T-helper 2 cell treated with Interferon-gamma antibody and Interleukin-4, amounts not matched to agents 5 μg/mL and 100 μg/mL, for 36 hours (primary cell): ENCODE data around the gene PRSS22.
"Not testable (repeated sequence)": the region's sequence is repeated elsewhere in the genome, so short reads cannot be mapped to it uniquely, and the experiment has no call there.

Experiments
- DNase-seq: peaks from one replicate; pipeline ENCODE4 v3.0.0; 2021; ENCODE audit warnings: low spot score
- H3K27ac Mint-ChIP-seq: one replicate; pipeline ENCODE4 v1.8.0; 2021; ENCODE audit warnings: mild to moderate bottlenecking, mixed read lengths
- H3K27me3 Mint-ChIP-seq: one replicate; pipeline ENCODE4 v1.8.0; 2021; ENCODE audit warnings: low read depth, mixed read lengths
- H3K36me3 Mint-ChIP-seq: one replicate; pipeline ENCODE4 v1.8.0; 2021; ENCODE audit warnings: low read depth, mixed read lengths
- H3K4me1 Mint-ChIP-seq: one replicate; pipeline ENCODE4 v1.8.0; 2021; ENCODE audit warnings: low read depth, mixed read lengths
- H3K4me3 Mint-ChIP-seq: one replicate; pipeline ENCODE4 v1.8.0; 2022; ENCODE audit warnings: mild to moderate bottlenecking, moderate library complexity, mixed read lengths
- H3K9me3 Mint-ChIP-seq: one replicate; pipeline ENCODE4 v1.8.0; 2021; ENCODE audit warnings: mixed read lengths

Gene PRSS22

GRCh38 chr16:2857451-2858244 is at the start of gene PRSS22:
TSS of gene PRSS22 (minus strand) at chr16:2858170. CDS start at chr16:2858104, 66 bp downstream.
- peak within 1 kb of the TSS; percentile 70 for H3K4me3 Mint-ChIP-seq
- H3K27ac Mint-ChIP-seq, result no peak within 1 kb of the TSS
- peaks cover 8% of the 10 kb centered on the region for H3K27me3 Mint-ChIP-seq
- peaks cover 4% of the 10 kb centered on the region for H3K36me3 Mint-ChIP-seq
- H3K9me3 Mint-ChIP-seq, result peaks cover 14% of the 10 kb centered on the region
- no peak for DNase-seq
- H3K4me1 Mint-ChIP-seq, result peaks cover 3% of the 10 kb centered on the region

- H3K36me3 Mint-ChIP-seq, H3K27ac Mint-ChIP-seq, H3K4me3 Mint-ChIP-seq, H3K9me3 Mint-ChIP-seq, H3K27me3 Mint-ChIP-seq: not testable (repeated sequence)
- H3K4me1 Mint-ChIP-seq, result peaks cover 19% of the 10 kb centered on the region
- DNase-seq, result peak; percentile 51
Measured at GRCh38 chr16:2907084-2907753, 49.2 kb upstream of the PRSS22 start.

GRCh38 chr16:2905988-2906387 is 48.0 kb upstream of the PRSS22 start:
- Mint-ChIP-seq H3K4me1 (peaks cover 14% of the 10 kb centered on the region), H3K27ac (peak overlapping the region; percentile 62), H3K4me3 (peak overlapping the region; percentile 95), H3K9me3 (no peaks in the 10 kb centered on the region), H3K36me3 (no peaks in the 10 kb centered on the region), H3K27me3 (peaks cover 4% of the 10 kb centered on the region)
- no peak for DNase-seq

- peaks cover 2% of the 10 kb centered on the region for H3K27me3 Mint-ChIP-seq
- H3K27ac Mint-ChIP-seq, result peak overlapping the region; percentile 77
- H3K9me3 Mint-ChIP-seq, result no peaks in the 10 kb centered on the region
- H3K36me3 Mint-ChIP-seq, result no peaks in the 10 kb centered on the region
- peak; percentile 97 for DNase-seq
- peak overlapping the region; percentile 95 for H3K4me3 Mint-ChIP-seq
- H3K4me1 Mint-ChIP-seq, result peaks cover 14% of the 10 kb centered on the region
Measured at GRCh38 chr16:2905241-2905987, 47.4 kb upstream of the PRSS22 start.

- peak; percentile 26 for DNase-seq
- Mint-ChIP-seq H3K27me3 (no peaks in the 10 kb centered on the region), H3K4me3 (peak overlapping the region; percentile 95), H3K9me3 (no peaks in the 10 kb centered on the region), H3K36me3 (no peaks in the 10 kb centered on the region), H3K27ac (peak overlapping the region; percentile 92), H3K4me1 (peaks cover 14% of the 10 kb centered on the region)
Measured at GRCh38 chr16:2904922-2905240, 46.9 kb upstream of the PRSS22 start.

- no peaks in the 10 kb centered on the region for H3K36me3 Mint-ChIP-seq
- peak overlapping the region; percentile 92 for H3K27ac Mint-ChIP-seq
- peak; percentile 80 for DNase-seq
Measured at GRCh38 chr16:2904100-2904921, 46.3 kb upstream of the PRSS22 start.

GRCh38 chr16:2902337-2903130 is 44.6 kb upstream of the PRSS22 start:
- no peaks in the 10 kb centered on the region for H3K9me3 Mint-ChIP-seq

More at GRCh38 chr16:2904100-2904921, 46.3 kb upstream of the PRSS22 start:
- Mint-ChIP-seq H3K4me3 (peak overlapping the region; percentile 95), H3K9me3 (no peaks in the 10 kb centered on the region), H3K27me3 (no peaks in the 10 kb centered on the region), H3K4me1 (peaks cover 14% of the 10 kb centered on the region)

GRCh38 chr16:2900526-2901075 is 42.6 kb upstream of the PRSS22 start:
- DNase-seq, result no peak
- H3K4me1 Mint-ChIP-seq, result peaks cover 4% of the 10 kb centered on the region
- no peaks in the 10 kb centered on the region for H3K36me3 Mint-ChIP-seq
- no peak overlapping the region for H3K27ac Mint-ChIP-seq
- H3K4me3 Mint-ChIP-seq, result no peak overlapping the region
- no peaks in the 10 kb centered on the region for H3K27me3 Mint-ChIP-seq
- H3K9me3 Mint-ChIP-seq, result no peaks in the 10 kb centered on the region

More at GRCh38 chr16:2902337-2903130, 44.6 kb upstream of the PRSS22 start:
- no peak overlapping the region for H3K27ac Mint-ChIP-seq
- H3K36me3 Mint-ChIP-seq, result no peaks in the 10 kb centered on the region
- H3K4me1 Mint-ChIP-seq, result peaks cover 14% of the 10 kb centered on the region
- H3K4me3 Mint-ChIP-seq, result no peak overlapping the region
- DNase-seq, result no peak
- no peaks in the 10 kb centered on the region for H3K27me3 Mint-ChIP-seq

- Mint-ChIP-seq H3K4me3 (no peak overlapping the region), H3K27ac (no peak overlapping the region), H3K27me3 (no peaks in the 10 kb centered on the region), H3K36me3 (no peaks in the 10 kb centered on the region), H3K9me3 (no peaks in the 10 kb centered on the region), H3K4me1 (peaks cover 4% of the 10 kb centered on the region)
- no peak for DNase-seq
Measured at GRCh38 chr16:2899564-2900072, 41.6 kb upstream of the PRSS22 start.

GRCh38 chr16:2898831-2899563 is 41.0 kb upstream of the PRSS22 start:
- Mint-ChIP-seq H3K27ac (no peak overlapping the region), H3K4me1 (peaks cover 3% of the 10 kb centered on the region), H3K4me3 (no peak overlapping the region), H3K9me3 (no peaks in the 10 kb centered on the region), H3K36me3 (no peaks in the 10 kb centered on the region), H3K27me3 (no peaks in the 10 kb centered on the region)
- no peak for DNase-seq

- Mint-ChIP-seq H3K27ac (no peak overlapping the region), H3K4me3 (no peak overlapping the region), H3K4me1 (no peaks in the 10 kb centered on the region), H3K9me3 (no peaks in the 10 kb centered on the region), H3K36me3 (no peaks in the 10 kb centered on the region), H3K27me3 (no peaks in the 10 kb centered on the region)
- DNase-seq, result no peak
Measured at GRCh38 chr16:2897110-2897509, 39.1 kb upstream of the PRSS22 start.

GRCh38 chr16:2896480-2897010 is 38.6 kb upstream of the PRSS22 start:
- H3K36me3 Mint-ChIP-seq, result no peaks in the 10 kb centered on the region
- no peak for DNase-seq
- H3K27ac Mint-ChIP-seq, result no peak overlapping the region
- no peak overlapping the region for H3K4me3 Mint-ChIP-seq
- H3K27me3 Mint-ChIP-seq, result no peaks in the 10 kb centered on the region
- no peaks in the 10 kb centered on the region for H3K4me1 Mint-ChIP-seq
- H3K9me3 Mint-ChIP-seq, result no peaks in the 10 kb centered on the region
